HepG2 (cell line): ENCODE measurements around the gene FKBP5. TPM values are rescaled to one million over a fixed set of nuclear protein-coding genes. Genes with fewer than 3 reads are reported as not detected.

Experiments
- ATAC-seq: fragments of 200-7000 bp; cut with Tn5 transposase; 3 replicates; pipeline ENCODE4 v1.9.1; 2020; ENCODE audit warnings: mild to moderate bottlenecking, moderate library complexity
- BruUV-seq: library from RNA; stranded (reverse); fragments of 400-500 nt; replicated peaks from 2 replicates; lab custom pipeline; 2021; lab: Mats Ljungman, UMichigan
- CTCF ChIA-PET: fragments of 300-600 bp; formaldehyde crosslinking; extraction: SDS; loops from one replicate; lab custom pipeline; 2021; ENCODE audit warnings: low total read pairs, inconsistent platforms, low intra/inter-chr PET ratio; lab: Yijun Ruan, JAX
- POLR2A ChIA-PET: fragments of 350-600 bp; sonication (Branson Sonifier 250); formaldehyde crosslinking; loops from one replicate; lab custom pipeline; 2020; ENCODE audit warnings: antibody characterized with exemption, inconsistent platforms; lab: Yijun Ruan, JAX
- DNase-seq: peaks from one replicate; pipeline ENCODE4 v3.0.0-alpha.2; 2015; ENCODE audit warnings: low spot score
- FAIRE-seq: peaks from 3 replicates; lab custom pipeline; 2011; peaks lifted over from hg19 to GRCh38; lab: Jason Lieb, UNC
- H2AFZ ChIP-seq: one replicate; pipeline ENCODE4 v1.6.1; 2011; ENCODE audit warnings: low read length, inconsistent platforms
- H3K27ac ChIP-seq: fragments of 300-600 bp; 3 replicates; pipeline ENCODE4 v1.8.0; 2011; ENCODE audit warnings: mixed run types, mild to moderate bottlenecking, mixed read lengths, low read length, inconsistent platforms; ENCODE audit not compliant: insufficient read depth; ENCODE audit errors: extremely low read length
- H3K27me3 ChIP-seq, 2 experiments: fragments of 200-600 bp in 1 of 2; 2 replicates in 1 of 2; 3 replicates in 1 of 2; pipeline versions ENCODE4 v1.6.0 to v1.8.0; 2011; ENCODE audit warnings: low read length in 2 of 2, mild to moderate bottlenecking in 2 of 2, moderate library complexity in 2 of 2, inconsistent platforms in 1 of 2; ENCODE audit not compliant: insufficient read depth in 2 of 2, control insufficient read depth in 1 of 2
- H3K36me3 ChIP-seq, 2 experiments: fragments of 200-600 bp in 1 of 2; replicated peaks in 1 of 2; 2 replicates in 1 of 2; 3 replicates in 1 of 2; pipeline versions ENCODE4 v1.5.1 to v1.8.0; 2011; ENCODE audit warnings: low read length in 2 of 2, inconsistent platforms in 1 of 2; ENCODE audit not compliant: insufficient read depth in 2 of 2, control insufficient read depth in 1 of 2
- H3K4me1 ChIP-seq: 2 replicates; pipeline ENCODE4 v1.5.1; 2012; ENCODE audit warnings: low read length, inconsistent platforms; ENCODE audit not compliant: insufficient read depth
- H3K4me2 ChIP-seq: 2 replicates; pipeline ENCODE4 v1.6.0; 2011; ENCODE audit warnings: low read depth, low read length, inconsistent platforms
- H3K4me3 ChIP-seq, 3 experiments: fragments of 200-600 bp in 1 of 3; sonication (generic), shearing (Covaris generic) in 1 of 3; replicated peaks in 1 of 3; 2 replicates each; pipeline ENCODE4 v1.5.1; 2011 to 2016; ENCODE audit warnings: low read length in 3 of 3, inconsistent platforms in 2 of 3, low read depth in 2 of 3, mild to moderate bottlenecking in 2 of 3, control low read depth in 1 of 3, mixed read lengths in 1 of 3; ENCODE audit not compliant: insufficient read depth in 1 of 3
- H3K79me2 ChIP-seq: one replicate; pipeline ENCODE4 v1.6.1; 2011; ENCODE audit warnings: low read length, inconsistent platforms; ENCODE audit not compliant: insufficient read depth
- H3K9ac ChIP-seq: 2 replicates; pipeline ENCODE4 v1.6.0; 2011; ENCODE audit warnings: mild to moderate bottlenecking, low read depth, low read length, inconsistent platforms; ENCODE audit not compliant: insufficient read depth
- H3K9me3 ChIP-seq: 2 replicates; pipeline ENCODE4 v1.5.1; 2012; ENCODE audit warnings: mild to moderate bottlenecking, low read length
- H4K20me1 ChIP-seq: 2 replicates; pipeline ENCODE4 v1.6.0; 2011; ENCODE audit warnings: inconsistent platforms, mild to moderate bottlenecking, low read length, moderate library complexity; ENCODE audit not compliant: insufficient read depth
- BHLHE40 ChIP-seq: IDR thresholded peaks from 2 replicates; pipeline ENCODE4 v1.6.1; 2011; ENCODE audit warnings: low read length, improper control_type of control experiment
- GTF2F1 ChIP-seq: fragments of 150-350 bp; IDR thresholded peaks from 2 replicates; pipeline ENCODE4 v1.6.1; 2014; ENCODE audit warnings: low read length
- HDAC6 ChIP-seq: fragments of 200-600 bp; sonication (generic); IDR thresholded peaks from 2 replicates; pipeline ENCODE4 v1.7.0; 2017; ENCODE audit warnings: mild to moderate bottlenecking, antibody characterized with exemption, low read length, low read depth
- POGK ChIP-seq: sonication (generic); formaldehyde crosslinking; conservative IDR thresholded peaks from 2 replicates; pipeline ENCODE4 v1.8.0; 2022; ENCODE audit warnings: mild to moderate bottlenecking, moderate library complexity, missing genetic modification reagents
- POLR2G ChIP-seq: fragments of 200-400 bp; formaldehyde crosslinking; IDR thresholded peaks from 2 replicates; pipeline ENCODE4 v1.6.1; 2018; ENCODE audit warnings: mild to moderate bottlenecking, low read depth, low read length, moderate library complexity
- SAP130 ChIP-seq: IDR thresholded peaks from 2 replicates; pipeline ENCODE4 v1.6.1; 2016; ENCODE audit warnings: low read depth
- ZNF260 ChIP-seq: sonication (generic); formaldehyde crosslinking; IDR thresholded peaks from 2 replicates; pipeline ENCODE4 v1.4.0; 2020; ENCODE audit warnings: missing genetic modification reagents, low read depth, mild to moderate bottlenecking, borderline replicate concordance
- ZNF296 ChIP-seq: sonication (generic); formaldehyde crosslinking; conservative IDR thresholded peaks from 2 replicates; pipeline ENCODE4 v1.5.0; 2020; ENCODE audit warnings: mild to moderate bottlenecking, missing genetic modification reagents
- ZNF335 ChIP-seq: sonication (generic); formaldehyde crosslinking; IDR thresholded peaks from 2 replicates; pipeline ENCODE4 v1.4.0; 2020; ENCODE audit warnings: missing genetic modification reagents
- WGBS: methylation state at CpG from one replicate; pipeline ENCODE4 v1.1.6; 2017; ENCODE audit warnings: low lambda C conversion rate; 5-methylcytosine and 5-hydroxymethylcytosine counted together
- in situ Hi-C: cut with HindIII; loops from 2 replicates; pipeline ENCODE4 v1.10.0; 2017; ENCODE audit warnings: low pct_unique_long_range_greater_than_20kb; ENCODE audit not compliant: extremely low pct_ligation_motif_present
- intact Hi-C: fragments of 100-400 bp; cut with micrococcal nuclease; formaldehyde crosslinking; loops from one replicate; pipeline ENCODE4 v1.10.0; 2022; ENCODE audit not compliant: unreplicated experiment
- polyA plus RNA-seq, 8 experiments: library from polyadenylated mRNA; depleted of rRNA in 3 of 8; stranded (reverse) in 7 of 8; unstranded in 1 of 8; fragments of >200 nt; fragmentation: Illumina TruSeq in 4 of 8; extraction: Trizol in 4 of 8; gene quantifications; 2 replicates each; pipeline versions ENCODE4 v1.2.1 to v1.2.3, GENCODE V29; 2011 to 2016; ENCODE audit warnings: low read depth in 4 of 8, missing spikeins in 1 of 8, mixed read lengths in 1 of 8; ENCODE audit not compliant: insufficient read depth in 1 of 8
- total RNA-seq, 5 experiments: library from RNA; depleted of rRNA; stranded (reverse); fragments of >200 nt; fragmentation: Illumina TruSeq; extraction: Trizol; gene quantifications; 2 replicates each; pipeline ENCODE4 v1.2.3, GENCODE V29; 2016; ENCODE audit warnings: low read depth in 1 of 5

FKBP5 gene
- total and polyA plus RNA-seq, 2 of the 13 experiments (the other 11 are each of a cell fraction or from before 2014, with no cell fraction given) = 8.0 to 17.4 TPM

GRCh38 chr6:35642471-35643161 lies 46.1 kb downstream of the FKBP5 start:
- intact Hi-C loops = no loop called here
- no peak for FAIRE-seq
- Histone ChIP-seq H3K79me2 (no peaks in the 10 kb centered on the region), H2AFZ (no peak overlapping the region), H3K4me1 (no peaks in the 10 kb centered on the region), H3K4me2 (no peak overlapping the region), H3K9ac (no peak overlapping the region), H3K9me3 (no peaks in the 10 kb centered on the region), H3K27ac (no peak overlapping the region), H4K20me1 (no peaks in the 10 kb centered on the region), H3K36me3 (peaks cover 6 to 19% of the 10 kb centered on the region in 2 experiments), H3K27me3 (no peaks in the 10 kb centered on the region), H3K4me3 (no peak overlapping the region)
- ChIA-PET POLR2A (interaction anchor here (0.5 to 2.5 kb wide), 2 partner anchors 8 to 50 kb away, joined by 3 to 5 read pairs; no protein-coding TSS in a partner anchor), CTCF (no interaction called here)
- TF ChIP-seq POGK (CRISPR knock-in tag) (no peak), GTF2F1 (no peak), ZNF260 (no peak), SAP130 (CRISPR knock-in tag) (no peak), ZNF296 (CRISPR knock-in tag) (no peak), POLR2G (no peak), ZNF335 (no peak), HDAC6 (no peak), BHLHE40 (no peak)
- in situ Hi-C loops = no loop called here
- WGBS = 100% methylated on average over 1 of the region's 1 CpG
- no peak for DNase-seq
- no TSS peak for BruUV-seq
- no peak for ATAC-seq
